HG03045 (cell line): ENCODE measurements around the gene PCP2.
A peak's percentile ranks its signal among the peaks of the same experiment; 100 is the strongest.

Experiments used
- ATAC-seq: cut with Tn5 transposase; IDR thresholded peaks from one replicate; pipeline ENCODE4 v1.9.1; 2021; ENCODE audit warnings: mild to moderate bottlenecking, moderate library complexity; ENCODE audit not compliant: unreplicated experiment

PCP2 gene

GRCh38 chr19:7640803-7641202 is 7.3 kb upstream of the PCP2 start:
- ATAC-seq = no peak

- ATAC-seq = no peak
Measured at GRCh38 chr19:7639863-7640348, 6.4 kb upstream of the PCP2 start.

GRCh38 chr19:7638802-7639465 is 5.4 kb upstream of the PCP2 start:
- ATAC-seq = no peak

GRCh38 chr19:7637374-7638256 is 4.1 kb upstream of the PCP2 start:
- ATAC-seq = peak; percentile 8

- ATAC-seq = peak; percentile 69
Measured at GRCh38 chr19:7636691-7637373, 3.3 kb upstream of the PCP2 start, which contains the start of gene STXBP2. STXBP2 (plus strand) TSS chr19:7637110; CDS start chr19:7637150, 40 bp downstream.

- no peak for ATAC-seq
Measured at GRCh38 chr19:7636317-7636690, 2.8 kb upstream of the PCP2 start.

GRCh38 chr19:7635670-7636069 is 2.2 kb upstream of the PCP2 start:
- no peak for ATAC-seq

- no peak for ATAC-seq
Measured at GRCh38 chr19:7632340-7633203, 947 bp downstream of the PCP2 start.

GRCh38 chr19:7631577-7631976 is 1.9 kb downstream of the PCP2 start:
- ATAC-seq = no peak

GRCh38 chr19:7629347-7630054 is 4.0 kb downstream of the PCP2 start, which contains the start of the genes PET100 and XAB2:
PET100 (plus strand) TSS chr19:7629793; CDS start chr19:7629834, 41 bp downstream.
XAB2 (minus strand) TSS chr19:7629545; CDS start chr19:7629527, 18 bp downstream.
- peak; percentile 85 for ATAC-seq

GRCh38 chr19:7628589-7629311 is 4.8 kb downstream of the PCP2 start:
- no peak for ATAC-seq

GRCh38 chr19:7627166-7627565 is 6.4 kb downstream of the PCP2 start:
- no peak for ATAC-seq

- no peak for ATAC-seq
Measured at GRCh38 chr19:7625763-7626372, 7.7 kb downstream of the PCP2 start.

- no peak for ATAC-seq
Measured at GRCh38 chr19:7624810-7625209, 8.7 kb downstream of the PCP2 start.

GRCh38 chr19:7623725-7624603 is 9.6 kb downstream of the PCP2 start:
- ATAC-seq = no peak

- ATAC-seq = no peak
Measured at GRCh38 chr19:7622933-7623685, 10.4 kb downstream of the PCP2 start.
